Suppressor macrophage treated with lipopolysaccharide for 4 hours (primary cell): ENCODE measurements around the gene STON1.
"Not testable (repeated sequence)": the region's sequence is repeated elsewhere in the genome, so short reads cannot be mapped to it uniquely, and the experiment has no call there.

Experiments
- DNase-seq: peaks from one replicate; pipeline ENCODE4 v3.0.0-alpha.2; 2020

STON1 gene

DNA sequence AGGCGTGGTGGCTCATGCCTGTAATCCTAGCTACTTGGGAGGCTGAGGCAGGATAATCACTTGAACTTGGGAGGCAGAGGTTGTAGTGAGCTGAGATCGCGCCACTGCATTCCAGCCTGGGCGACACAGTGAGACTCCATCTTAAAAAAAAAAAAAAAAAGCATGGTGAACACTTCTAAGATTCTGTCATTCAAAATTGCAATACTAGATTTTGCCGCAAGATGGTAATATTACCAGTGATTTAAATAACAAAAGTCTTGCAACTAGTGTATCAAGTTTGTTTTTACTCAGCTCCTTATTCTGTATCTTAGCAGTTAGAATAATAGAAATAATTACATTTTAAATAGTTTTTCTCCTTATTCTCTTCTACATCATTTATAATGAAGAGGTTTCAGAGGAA, 92.7 kb downstream of the STON1 start:
- DNase-seq: not testable (repeated sequence)

DNA sequence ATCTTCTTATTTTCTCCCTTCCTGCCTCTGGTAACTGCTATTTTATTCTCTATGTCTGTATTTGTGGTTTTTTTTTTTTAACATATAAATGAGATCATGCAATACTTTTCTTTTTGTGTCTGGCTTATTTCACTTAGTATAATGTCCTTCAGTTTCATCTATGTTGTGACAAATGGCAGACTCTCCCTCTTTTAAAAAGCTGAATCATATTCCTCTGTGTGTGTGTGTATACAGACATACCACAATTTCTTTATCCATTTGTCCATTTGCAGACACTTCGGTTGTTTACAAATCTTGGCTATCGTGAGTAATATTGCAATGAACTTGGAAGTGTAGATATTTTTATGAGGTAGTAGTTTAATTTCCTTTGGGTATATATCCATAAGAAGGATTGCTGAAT, 94.7 kb downstream of the STON1 start:
- DNase-seq: no peak

DNA sequence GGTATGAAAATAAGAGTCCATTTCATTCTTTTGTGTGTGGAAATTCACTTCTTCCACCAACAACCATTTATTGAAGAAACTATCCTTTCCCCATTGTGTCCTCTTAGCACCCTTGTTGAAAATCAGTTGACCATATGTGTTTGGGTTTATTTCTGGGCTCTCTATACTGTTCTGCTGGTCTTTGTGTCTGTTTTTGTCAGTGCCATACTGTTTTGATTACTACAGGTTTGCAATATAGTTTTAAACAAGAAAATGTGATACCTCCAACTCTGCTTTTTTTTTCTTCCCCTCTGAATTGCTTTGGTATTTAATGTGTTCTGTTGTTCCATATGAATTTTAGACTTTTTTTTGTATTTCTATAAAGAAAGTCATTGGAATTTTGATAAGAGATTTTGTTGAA, 96.1 kb downstream of the STON1 start:
- DNase-seq: no peak

DNA sequence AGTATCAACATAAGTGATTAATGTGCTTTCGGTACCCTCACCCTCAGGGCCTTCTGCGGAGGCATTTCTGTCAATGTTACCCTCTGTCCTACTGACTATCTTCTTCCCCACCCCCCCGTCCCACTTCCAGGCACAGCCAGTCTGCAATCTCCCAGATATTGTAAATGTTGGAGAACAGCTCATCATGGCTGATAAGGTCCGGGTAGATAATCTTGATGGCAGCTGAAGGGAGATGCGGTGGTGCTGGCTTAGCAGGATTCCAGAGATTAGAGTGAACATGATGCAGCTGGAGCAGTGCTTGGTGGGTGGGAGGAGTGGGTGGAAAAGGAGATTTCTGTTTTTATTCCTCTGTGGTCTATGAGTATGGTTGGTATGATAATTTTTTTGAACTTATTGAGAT, 103.2 kb downstream of the STON1 start:
- DNase-seq: no peak

DNA sequence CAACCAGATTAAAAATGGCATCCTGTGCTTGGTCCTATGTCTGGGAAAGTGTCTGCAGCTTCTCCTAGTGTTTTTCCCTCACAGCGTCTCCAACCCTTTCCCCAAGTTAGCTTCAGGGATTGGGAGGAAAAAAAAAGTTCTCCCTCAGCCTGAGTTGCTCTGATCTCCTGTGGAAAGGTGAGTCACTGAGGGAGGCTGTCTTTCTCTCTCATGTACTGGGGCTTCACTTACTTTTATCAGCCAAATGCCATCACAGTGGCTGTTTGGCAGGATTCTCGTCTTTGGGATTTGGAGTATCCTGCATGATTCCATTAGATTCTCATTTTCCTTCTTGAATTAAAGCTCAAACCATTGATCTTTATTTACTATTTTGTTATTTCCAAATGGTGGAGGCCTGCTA, 105.8 kb downstream of the STON1 start:
- DNase-seq: no peak

DNA sequence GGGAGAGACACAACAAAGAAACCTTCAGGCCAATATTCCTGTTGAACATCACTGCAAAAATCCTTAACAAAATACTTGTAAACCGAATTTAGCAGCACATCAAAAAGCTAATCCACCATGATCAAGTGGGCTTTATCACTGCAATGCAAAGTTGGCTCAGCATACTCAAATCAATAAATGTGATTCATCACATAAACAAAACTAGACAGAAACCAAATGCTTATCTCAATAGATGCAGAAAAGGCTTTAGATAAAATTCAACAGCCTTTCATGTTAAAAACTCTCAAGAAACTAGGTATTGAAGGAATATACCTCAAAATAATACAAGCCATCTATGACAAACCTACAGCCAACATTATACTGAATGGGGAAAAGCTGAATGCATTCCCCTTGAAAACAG, 108.3 kb downstream of the STON1 start:
- no peak for DNase-seq
